WTC11 (cell line): ENCODE measurements around the gene SLC25A20. TPM values are rescaled to one million over a fixed set of nuclear protein-coding genes. Genes with fewer than 3 reads are reported as not detected.

Experiments
- ATAC-seq: fragments of 200-7000 bp; cut with Tn5 transposase; 2 replicates; pipeline ENCODE4 v1.10.0; 2021; ENCODE audit warnings: mild to moderate bottlenecking, moderate library complexity
- CTCF ChIA-PET: fragments of 300-600 bp; sonication (Branson Sonifier 250); formaldehyde crosslinking; loops from one replicate; lab custom pipeline; 2021; ENCODE audit warnings: antibody characterized with exemption; lab: Charles Lee
- POLR2A ChIA-PET: fragments of 350-600 bp; sonication (Branson Sonifier 250); formaldehyde crosslinking; loops from one replicate; lab custom pipeline; 2021; ENCODE audit warnings: antibody characterized with exemption; lab: Charles Lee
- DNase-seq: peaks from one replicate; pipeline ENCODE4 v3.0.0; 2021; ENCODE audit warnings: low spot score
- H3K27ac Mint-ChIP-seq: 2 replicates; pipeline ENCODE4 v1.8.0; 2021; ENCODE audit warnings: mixed read lengths
- H3K27me3 Mint-ChIP-seq: 2 replicates; pipeline ENCODE4 v1.8.0; 2021; ENCODE audit warnings: low read depth, mild to moderate bottlenecking, moderate library complexity, mixed read lengths
- H3K36me3 Mint-ChIP-seq: 2 replicates; pipeline ENCODE4 v1.8.0; 2021; ENCODE audit warnings: mixed read lengths
- H3K4me1 Mint-ChIP-seq: 2 replicates; pipeline ENCODE4 v1.8.0; 2022; ENCODE audit warnings: mixed read lengths
- H3K4me3 Mint-ChIP-seq: 2 replicates; pipeline ENCODE4 v1.8.0; 2021; ENCODE audit warnings: mild to moderate bottlenecking, moderate library complexity, mixed read lengths
- H3K9me3 Mint-ChIP-seq: 2 replicates; pipeline ENCODE4 v1.8.0; 2021; ENCODE audit warnings: mixed read lengths
- ARID4B ChIP-seq: sonication (generic); formaldehyde crosslinking; IDR thresholded peaks from 2 replicates; pipeline ENCODE4 v1.8.0; 2023; ENCODE audit warnings: missing genetic modification reagents, mild to moderate bottlenecking, borderline replicate concordance
- ATF2 ChIP-seq: sonication (generic); formaldehyde crosslinking; IDR thresholded peaks from 2 replicates; pipeline ENCODE4 v1.8.1; 2022; ENCODE audit warnings: low read depth, missing genetic modification reagents, borderline replicate concordance
- ATF3 ChIP-seq: sonication (generic); formaldehyde crosslinking; conservative IDR thresholded peaks from 2 replicates; pipeline ENCODE4 v1.8.1; 2022; ENCODE audit warnings: mild to moderate bottlenecking, missing genetic modification reagents
- CREM ChIP-seq: sonication (generic); formaldehyde crosslinking; IDR thresholded peaks from 2 replicates; pipeline ENCODE4 v1.8.1; 2022; ENCODE audit warnings: mild to moderate bottlenecking, missing genetic modification reagents, moderate library complexity
- ELF4 ChIP-seq: sonication (generic); formaldehyde crosslinking; IDR thresholded peaks from 2 replicates; pipeline ENCODE4 v1.8.1; 2022; ENCODE audit warnings: low read depth, mild to moderate bottlenecking, moderate library complexity, missing genetic modification reagents
- GRHL2 ChIP-seq: fragments of 250-450 bp; sonication (Bioruptor Pico); IDR thresholded peaks from 2 replicates; pipeline ENCODE4 v1.8.0; 2022; ENCODE audit warnings: mild to moderate bottlenecking, moderate library complexity; ENCODE audit not compliant: insufficient replicate concordance, severe bottlenecking
- GTF2I ChIP-seq: fragments of 250-450 bp; sonication (Bioruptor Pico); conservative IDR thresholded peaks from 2 replicates; pipeline ENCODE4 v1.4.0; 2021; ENCODE audit warnings: mild to moderate bottlenecking
- HMGA2 ChIP-seq: fragments of 250-450 bp; sonication (Bioruptor Pico); IDR thresholded peaks from 2 replicates; pipeline ENCODE4 v1.4.0; 2021; ENCODE audit warnings: mild to moderate bottlenecking, moderate library complexity
- IRF1 ChIP-seq: sonication (generic); formaldehyde crosslinking; IDR thresholded peaks from 2 replicates; pipeline ENCODE4 v1.8.0; 2023; ENCODE audit warnings: missing genetic modification reagents
- KAT7 ChIP-seq: sonication (generic); formaldehyde crosslinking; IDR thresholded peaks from 2 replicates; pipeline ENCODE4 v1.8.1; 2023; ENCODE audit warnings: missing genetic modification reagents, mild to moderate bottlenecking, borderline replicate concordance
- MAX ChIP-seq: sonication (generic); formaldehyde crosslinking; IDR thresholded peaks from 2 replicates; pipeline ENCODE4 v1.8.0; 2022; ENCODE audit warnings: mild to moderate bottlenecking, missing genetic modification reagents
- NR3C1 ChIP-seq: sonication (generic); formaldehyde crosslinking; conservative IDR thresholded peaks from 2 replicates; pipeline ENCODE4 v1.8.1; 2023; ENCODE audit warnings: low read depth, mild to moderate bottlenecking, missing genetic modification reagents
- PREB ChIP-seq: sonication (generic); formaldehyde crosslinking; IDR thresholded peaks from 2 replicates; pipeline ENCODE4 v1.8.1; 2022; ENCODE audit warnings: mild to moderate bottlenecking, missing genetic modification reagents, moderate library complexity, borderline replicate concordance
- STAT6 ChIP-seq: sonication (generic); formaldehyde crosslinking; conservative IDR thresholded peaks from 2 replicates; pipeline ENCODE4 v1.8.1; 2023; ENCODE audit warnings: mild to moderate bottlenecking, low read depth, missing genetic modification reagents, moderate library complexity
- USF1 ChIP-seq: sonication (generic); formaldehyde crosslinking; IDR thresholded peaks from 2 replicates; pipeline ENCODE4 v1.8.0; 2022; ENCODE audit warnings: mild to moderate bottlenecking, missing genetic modification reagents
- ZMAT4 ChIP-seq: fragments of 250-450 bp; sonication (Bioruptor Pico); IDR thresholded peaks from 2 replicates; pipeline ENCODE4 v1.9.0; 2021; ENCODE audit warnings: mild to moderate bottlenecking
- ZNF121 ChIP-seq: sonication (generic); formaldehyde crosslinking; IDR thresholded peaks from 2 replicates; pipeline ENCODE4 v1.8.0; 2023; ENCODE audit warnings: missing genetic modification reagents
- ZNF138 ChIP-seq: sonication (generic); formaldehyde crosslinking; conservative IDR thresholded peaks from 2 replicates; pipeline ENCODE4 v1.8.1; 2022; ENCODE audit warnings: mild to moderate bottlenecking, moderate library complexity, missing genetic modification reagents
- ZNF263 ChIP-seq: sonication (generic); formaldehyde crosslinking; IDR thresholded peaks from 2 replicates; pipeline ENCODE4 v1.8.1; 2022; ENCODE audit warnings: low read depth, mild to moderate bottlenecking, moderate library complexity, missing genetic modification reagents
- ZNF317 ChIP-seq: sonication (generic); formaldehyde crosslinking; IDR thresholded peaks from 2 replicates; pipeline ENCODE4 v1.8.1; 2023; ENCODE audit warnings: low read depth, mild to moderate bottlenecking, moderate library complexity, missing genetic modification reagents, borderline replicate concordance
- ZNF396 ChIP-seq: fragments of 250-450 bp; sonication (Bioruptor Pico); IDR thresholded peaks from 2 replicates; pipeline ENCODE4 v1.8.0; 2021; ENCODE audit warnings: mild to moderate bottlenecking, moderate library complexity, borderline replicate concordance
- total RNA-seq: library from RNA; stranded (reverse); gene quantifications from 3 replicates; pipeline ENCODE4 v1.2.3, GENCODE V29; 2021

SLC25A20 gene
- total RNA-seq, 1 experiment from 2014 or later = 4.9 TPM

GRCh38 chr3:48894516-48894915 is 4.2 kb downstream of the SLC25A20 start (continued):
- TF ChIP-seq ZNF121 (no peak), ZNF317 (no peak), ZMAT4 (CRISPR knock-in tag) (no peak), ATF3 (CRISPR knock-in tag) (no peak), ELF4 (CRISPR knock-in tag) (no peak), ZNF396 (no peak), GTF2I (CRISPR knock-in tag) (no peak)
- TF ChIP-seq, all 79 proteins: peak for 0

GRCh38 chr3:48891606-48892005 is 7.1 kb downstream of the SLC25A20 start:
- Mint-ChIP-seq H3K4me1 (no peaks in the 10 kb centered on the region), H3K27ac (no peak overlapping the region), H3K27me3 (no peaks in the 10 kb centered on the region; the same call in 1 of the 2 replicates), H3K36me3 (no peaks in the 10 kb centered on the region), H3K9me3 (no peaks in the 10 kb centered on the region), H3K4me3 (no peak overlapping the region)
- ChIA-PET CTCF (no interaction called here), POLR2A (no interaction called here)
- ATAC-seq (no peak), DNase-seq (no peak)
- TF ChIP-seq ZNF263 (CRISPR knock-in tag) = no peak
- no peak for TF ChIP-seq NR3C1 (CRISPR knock-in tag)
- no peak for TF ChIP-seq ELF4 (CRISPR knock-in tag)
- no peak for TF ChIP-seq KAT7 (CRISPR knock-in tag)
- no peak for TF ChIP-seq ZNF138 (CRISPR knock-in tag)
- no peak for TF ChIP-seq STAT6 (CRISPR knock-in tag)
- no peak for TF ChIP-seq MAX (CRISPR knock-in tag)
- TF ChIP-seq GRHL2 (CRISPR knock-in tag) = no peak
- no peak for TF ChIP-seq CREM
- no peak for TF ChIP-seq PREB (CRISPR knock-in tag)
- TF ChIP-seq USF1 (CRISPR knock-in tag) = no peak
- TF ChIP-seq HMGA2 (CRISPR knock-in tag) = no peak

GRCh38 chr3:48885753-48886152 is 12.9 kb downstream of the SLC25A20 start:
- DNase-seq = no peak
- Mint-ChIP-seq H3K27ac (peak overlapping the region; percentile 74; the same call in 1 of the 2 replicates), H3K36me3 (no peaks in the 10 kb centered on the region), H3K4me3 (no peak overlapping the region), H3K9me3 (no peaks in the 10 kb centered on the region), H3K4me1 (no peaks in the 10 kb centered on the region), H3K27me3 (no peaks in the 10 kb centered on the region)
- POLR2A ChIA-PET = no interaction called here
- no peak for ATAC-seq
- CTCF ChIA-PET = no interaction called here
- TF ChIP-seq IRF1 (CRISPR knock-in tag) (no peak), ATF2 (CRISPR knock-in tag) (no peak), ARID4B (CRISPR knock-in tag) (no peak), ZNF263 (CRISPR knock-in tag) (no peak)
